GM19467 (cell line): ENCODE results near the gene KRT39.

Source experiments
- ATAC-seq: cut with Tn5 transposase; IDR thresholded peaks from one replicate; pipeline ENCODE4 v1.9.1; 2021; ENCODE audit warnings: mild to moderate bottlenecking, moderate library complexity; ENCODE audit not compliant: unreplicated experiment

The KRT39 gene

DNA sequence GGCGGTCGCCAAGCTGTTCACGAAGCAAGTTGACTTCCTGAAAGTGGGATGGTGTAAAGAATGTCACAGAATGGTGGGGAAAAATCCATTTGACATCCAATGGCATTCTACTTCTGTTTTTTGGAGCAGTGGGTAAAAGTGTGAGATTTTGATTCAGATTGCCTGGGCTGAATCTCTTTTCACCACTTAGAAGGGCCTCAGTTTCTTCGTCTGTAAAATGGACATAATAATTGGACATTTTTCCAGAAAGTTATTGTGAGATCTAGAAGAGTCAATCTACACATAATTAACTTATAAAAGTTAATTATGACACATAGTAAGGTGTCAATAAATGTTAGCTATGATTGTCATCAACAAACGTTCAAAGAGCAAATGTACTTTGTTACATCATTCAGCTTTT is 14.4 kb upstream of the KRT39 start:
- ATAC-seq = no peak

DNA sequence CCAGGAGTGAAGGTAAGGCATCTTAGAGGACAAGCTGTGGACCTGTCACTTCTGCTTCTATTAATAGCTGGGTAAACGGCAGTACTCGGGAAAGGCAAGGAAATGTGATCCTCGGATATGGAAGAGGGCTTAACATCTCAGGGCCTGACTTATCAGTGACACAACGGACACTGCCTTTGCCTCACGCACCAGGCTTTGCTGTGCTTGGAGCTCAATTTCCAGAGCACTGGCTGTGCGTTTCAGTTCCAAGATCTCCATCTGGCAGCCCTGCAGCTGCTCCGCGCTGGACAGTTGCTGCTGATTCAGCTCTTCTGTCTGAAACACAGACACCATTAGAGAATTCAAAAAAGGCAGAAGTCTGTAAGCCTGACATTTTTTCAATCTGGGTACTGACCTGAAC is 13.8 kb upstream of the KRT39 start:
- ATAC-seq = no peak

DNA sequence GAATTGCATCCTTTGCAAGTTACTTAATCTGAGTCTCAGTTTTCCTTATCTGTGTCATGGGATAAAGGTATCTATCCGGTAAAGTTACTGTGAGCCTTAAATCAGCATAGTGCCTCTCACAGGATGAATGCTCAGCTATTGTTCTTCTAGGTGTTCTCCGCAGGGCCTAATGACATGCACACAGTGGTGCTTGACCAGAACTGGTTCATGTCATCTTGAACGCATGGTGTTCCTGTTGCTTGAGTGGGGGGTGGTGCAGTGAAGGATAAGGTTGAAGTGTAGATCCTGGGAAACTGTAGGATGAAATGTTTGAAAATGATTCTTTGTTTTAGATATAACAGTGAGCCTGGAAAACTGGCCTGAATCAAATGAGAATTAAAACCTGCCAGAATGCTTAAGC is 13.4 kb upstream of the KRT39 start:
- ATAC-seq = no peak

DNA sequence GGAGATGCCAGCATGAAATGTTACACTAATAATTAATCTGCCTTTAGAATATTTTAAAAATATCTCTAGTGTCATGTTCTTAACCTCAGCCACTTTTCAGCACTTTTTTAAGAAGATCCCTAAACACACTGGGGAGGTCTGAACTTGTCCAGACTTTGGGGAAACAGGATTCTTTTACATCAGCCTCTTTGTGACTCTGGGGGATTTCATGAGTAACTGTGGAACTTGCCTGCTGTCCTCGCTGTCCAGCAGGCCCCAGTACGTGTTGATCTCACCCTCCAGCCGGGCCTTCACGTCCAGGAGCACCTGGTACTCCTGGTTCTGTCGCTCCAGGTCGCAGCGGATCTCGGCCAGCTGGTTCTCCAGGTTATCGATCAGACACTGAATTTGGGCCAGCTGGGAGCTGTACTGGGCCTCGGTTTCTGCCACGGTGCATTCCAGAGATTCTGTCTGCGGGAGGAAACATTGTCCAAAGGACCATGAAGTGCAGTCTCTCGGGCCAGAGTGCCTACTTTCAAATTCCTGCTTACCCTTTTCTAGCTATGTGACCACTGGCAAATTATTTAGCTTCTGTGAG is 11.9 kb upstream of the KRT39 start:
- no peak for ATAC-seq

DNA sequence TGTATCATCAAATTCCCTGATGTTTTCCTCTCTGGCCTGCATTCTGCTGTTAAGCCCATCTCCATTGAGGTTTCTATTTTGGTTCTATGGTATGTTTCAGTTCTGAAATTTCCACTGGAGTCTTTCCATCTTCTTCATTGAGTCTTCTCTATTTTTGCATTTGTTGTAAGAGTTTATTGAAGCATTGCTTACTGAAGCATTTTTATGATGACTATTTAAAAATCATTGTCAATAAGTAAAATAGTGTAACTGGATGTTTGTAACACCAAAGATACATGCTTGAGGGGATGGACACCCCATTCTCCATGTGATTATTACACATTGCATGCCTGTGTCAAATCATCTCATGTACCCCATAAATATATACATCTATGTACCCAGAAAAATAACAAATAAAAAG is 8.8 kb upstream of the KRT39 start:
- no peak for ATAC-seq

DNA sequence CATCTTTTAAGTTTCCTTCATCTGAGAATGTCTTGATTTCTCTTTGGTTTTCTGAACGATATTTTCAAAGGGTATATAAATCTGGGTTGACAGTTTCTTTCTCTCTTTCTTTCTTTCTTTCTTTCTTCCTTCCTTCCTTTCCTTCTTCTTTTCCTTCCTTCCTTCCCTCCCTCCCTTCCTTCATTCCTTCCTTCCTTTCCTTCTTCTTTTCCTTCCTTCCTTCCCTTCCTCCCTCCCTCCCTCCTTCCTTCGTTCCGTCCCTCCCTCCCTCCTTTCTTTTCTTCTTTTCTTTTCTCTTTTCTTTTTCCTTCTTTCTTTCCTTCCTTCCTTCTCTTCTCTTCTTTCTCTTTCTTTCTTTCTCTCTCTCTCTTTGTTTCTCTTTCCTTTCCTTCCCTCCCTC is 7.6 kb upstream of the KRT39 start:
- no peak for ATAC-seq

DNA sequence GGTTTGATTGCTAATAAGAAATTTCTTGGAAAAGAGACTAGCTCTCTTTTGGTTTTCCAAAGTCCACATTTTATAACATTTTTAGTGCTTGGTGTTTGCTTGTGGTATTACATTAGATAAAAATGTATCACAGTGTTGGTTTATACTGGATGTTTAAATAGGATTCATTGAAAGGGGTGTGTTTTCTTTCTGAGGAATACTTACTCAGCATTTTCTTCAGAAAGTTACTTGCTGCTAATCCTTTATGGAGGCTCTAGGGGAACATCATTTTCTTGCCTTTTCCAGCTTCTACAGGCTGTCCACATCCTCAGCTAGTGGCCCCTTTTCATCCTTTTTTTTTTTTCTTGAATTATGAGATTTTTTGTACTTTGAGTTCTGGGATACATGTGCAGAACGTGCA is 834 bp upstream of the KRT39 start:
- ATAC-seq = no peak

DNA sequence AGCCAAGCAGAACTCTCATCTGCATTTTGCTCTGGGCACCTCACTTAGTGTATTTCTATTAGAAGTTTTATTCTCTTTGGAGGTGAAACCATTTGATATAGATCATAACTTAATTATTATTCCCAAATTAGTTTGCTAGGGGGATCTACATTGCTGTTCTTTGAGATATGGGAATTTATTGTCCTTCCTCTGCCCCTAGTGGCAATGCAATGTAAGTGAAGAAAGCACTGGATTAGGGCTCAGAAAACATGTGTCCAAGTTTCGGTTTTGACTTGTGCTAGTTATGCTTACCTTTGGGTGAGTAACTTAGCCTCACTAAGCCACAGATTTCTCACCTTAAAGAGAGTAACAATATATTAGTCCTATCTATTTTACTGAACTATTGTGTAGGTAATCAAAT is 2.9 kb downstream of the KRT39 start:
- ATAC-seq = no peak

DNA sequence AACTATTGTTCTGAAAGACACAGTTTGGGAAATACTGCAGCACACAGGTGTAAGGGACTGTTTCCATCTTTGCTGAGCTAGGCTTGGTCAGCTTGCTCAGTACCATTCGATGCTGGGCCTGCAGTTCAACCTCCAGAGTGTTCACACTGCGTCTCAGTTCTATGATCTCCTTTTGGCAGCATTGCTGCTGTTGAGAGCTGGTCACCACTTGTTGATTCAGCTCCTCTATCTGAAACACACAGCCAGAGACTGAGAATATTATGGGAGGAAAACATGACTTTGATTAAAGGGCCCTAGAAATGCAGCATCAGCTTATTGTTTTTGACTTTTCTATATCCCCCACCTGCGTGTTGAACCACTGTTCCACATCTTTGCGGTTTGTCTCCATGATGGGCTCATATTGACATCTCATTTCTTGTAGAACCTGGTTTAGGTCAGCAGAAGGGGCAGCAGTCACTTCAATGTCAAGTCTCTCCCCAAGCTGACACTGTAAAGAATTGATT is 4.6 kb downstream of the KRT39 start:
- ATAC-seq = no peak

DNA sequence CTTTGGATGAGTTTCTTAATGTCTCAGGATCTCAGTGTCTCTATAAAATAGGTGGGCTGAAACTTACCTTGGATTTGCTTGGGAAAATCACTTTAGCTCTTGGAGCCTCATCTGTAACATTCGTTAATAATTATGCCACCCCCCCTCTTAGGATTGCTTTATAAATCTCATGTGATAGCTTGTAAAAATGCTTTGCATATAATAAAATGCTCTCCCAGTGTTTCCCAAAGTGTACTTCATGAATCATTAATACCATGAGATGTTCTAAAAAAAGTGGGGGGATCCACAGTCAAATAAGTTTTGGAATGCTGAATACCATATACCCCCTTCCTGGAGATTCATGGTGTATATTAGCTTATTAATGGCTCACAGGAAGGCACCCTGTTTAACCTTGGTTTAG is 5.2 kb downstream of the KRT39 start:
- no peak for ATAC-seq

DNA sequence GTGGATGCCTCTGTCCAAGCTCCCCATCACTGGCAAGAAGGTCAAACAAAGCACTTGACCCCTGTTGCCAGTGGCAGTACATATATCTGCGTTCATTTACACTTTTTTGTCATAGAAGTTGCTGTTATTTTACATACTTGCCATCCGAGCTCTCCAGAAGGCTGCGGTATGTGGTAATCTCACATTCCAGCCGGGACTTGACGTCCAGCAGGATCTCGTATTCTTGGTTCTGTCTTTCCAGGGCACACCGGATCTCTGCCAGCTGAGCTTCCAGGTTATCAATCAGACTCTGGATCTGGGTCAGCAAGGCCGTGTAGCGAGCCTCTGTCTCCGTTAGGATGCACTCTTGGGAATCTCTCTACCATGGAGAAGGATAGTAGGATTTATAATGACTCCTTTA is 6.6 kb downstream of the KRT39 start:
- no peak for ATAC-seq

DNA sequence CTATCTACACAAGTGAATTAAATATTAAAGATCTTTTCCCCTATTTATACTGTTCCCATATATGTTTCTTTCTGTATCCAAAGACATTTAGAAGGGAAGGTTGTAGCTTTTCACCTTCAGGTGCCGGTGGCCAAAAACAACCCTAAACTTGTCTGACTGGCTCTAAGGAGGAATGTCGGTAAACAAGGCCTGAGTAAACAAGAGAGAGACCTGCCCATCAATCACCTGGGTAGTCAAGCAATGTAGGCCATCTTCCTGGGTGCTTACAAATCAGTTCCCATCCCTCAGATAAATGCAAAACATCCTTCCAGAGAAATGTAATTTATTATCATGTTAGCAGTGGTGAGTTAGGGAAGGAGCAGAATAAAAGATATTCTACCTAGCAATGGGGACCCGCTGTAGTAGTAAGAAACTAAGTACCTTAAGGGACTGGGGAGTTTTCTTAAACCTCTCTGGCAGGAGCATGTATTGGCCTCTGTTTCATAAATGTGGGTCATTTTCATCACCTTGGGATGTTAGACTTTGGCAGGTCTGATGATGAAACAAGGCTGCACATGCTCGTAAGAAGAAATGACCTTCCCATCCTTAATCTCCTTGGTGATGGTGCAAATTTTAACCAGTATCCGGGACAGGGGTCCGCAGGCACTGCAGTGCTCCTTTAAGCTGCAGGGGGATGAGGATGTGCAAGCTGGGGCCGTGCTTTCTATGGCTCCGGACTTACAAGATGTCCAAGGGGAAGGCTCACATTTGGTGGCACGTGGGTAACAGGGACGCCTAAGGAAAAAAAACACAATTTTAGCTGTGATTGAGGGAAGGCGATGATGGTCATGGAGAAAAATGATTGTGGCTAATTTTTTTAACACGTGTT is 8.4 kb downstream of the KRT39 start:
- no peak for ATAC-seq

DNA sequence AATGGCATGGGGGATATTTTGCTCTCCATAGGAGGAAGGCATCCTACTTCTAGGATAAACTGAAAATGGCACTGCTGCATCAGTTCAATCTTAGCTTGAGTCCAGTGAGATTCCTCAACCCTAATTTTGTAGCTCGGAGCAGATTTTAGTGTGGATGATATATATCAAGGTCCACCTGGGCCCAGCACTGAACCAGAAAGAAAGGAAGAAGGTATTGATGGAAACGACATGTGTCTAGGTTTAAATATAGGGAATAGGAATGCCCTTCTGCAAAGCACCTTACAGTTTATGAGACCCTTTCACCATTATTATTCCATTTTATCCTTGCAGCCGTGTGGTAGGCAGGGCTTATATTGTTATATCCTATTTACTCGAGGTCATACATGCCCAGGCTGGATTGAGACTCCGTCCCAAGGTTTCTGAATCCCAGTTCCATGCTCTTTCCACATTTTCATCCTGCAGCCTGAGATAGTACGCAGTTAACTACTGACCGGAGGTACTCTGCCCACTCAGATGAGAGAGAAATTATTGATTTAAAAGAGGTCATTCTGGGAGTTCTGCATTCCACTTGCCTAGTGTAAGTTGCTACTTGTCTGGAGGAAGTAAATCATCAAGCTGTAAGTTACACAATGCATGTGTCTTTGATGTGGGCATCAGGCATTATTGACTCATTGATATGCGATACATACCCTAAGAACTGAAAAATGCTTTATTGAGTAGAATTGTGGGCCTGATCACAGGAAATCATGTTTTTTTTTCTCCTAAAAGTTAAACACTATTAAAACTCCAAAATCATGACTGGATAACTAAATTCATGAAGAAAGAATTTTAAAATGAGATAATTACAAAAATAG is 10.1 kb downstream of the KRT39 start:
- no peak for ATAC-seq

DNA sequence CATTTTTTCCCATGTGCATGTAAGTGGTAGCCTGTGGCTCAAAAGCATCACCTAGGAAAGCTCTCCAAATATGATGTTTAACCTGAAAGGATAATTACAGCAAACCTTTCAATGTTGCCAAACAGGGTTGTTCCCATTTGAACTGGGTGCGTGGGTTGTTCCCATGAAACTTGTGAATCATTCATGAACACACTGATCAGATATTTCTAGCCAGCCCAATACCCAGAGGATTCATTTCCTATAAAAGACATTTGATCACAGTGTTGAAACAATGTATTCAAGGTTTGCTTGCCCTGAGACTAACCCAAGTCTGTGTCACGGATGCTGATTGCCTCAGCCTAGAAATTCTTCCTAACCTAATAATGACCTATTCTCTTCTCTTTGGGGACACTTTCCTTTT is 12.9 kb downstream of the KRT39 start:
- ATAC-seq = no peak

DNA sequence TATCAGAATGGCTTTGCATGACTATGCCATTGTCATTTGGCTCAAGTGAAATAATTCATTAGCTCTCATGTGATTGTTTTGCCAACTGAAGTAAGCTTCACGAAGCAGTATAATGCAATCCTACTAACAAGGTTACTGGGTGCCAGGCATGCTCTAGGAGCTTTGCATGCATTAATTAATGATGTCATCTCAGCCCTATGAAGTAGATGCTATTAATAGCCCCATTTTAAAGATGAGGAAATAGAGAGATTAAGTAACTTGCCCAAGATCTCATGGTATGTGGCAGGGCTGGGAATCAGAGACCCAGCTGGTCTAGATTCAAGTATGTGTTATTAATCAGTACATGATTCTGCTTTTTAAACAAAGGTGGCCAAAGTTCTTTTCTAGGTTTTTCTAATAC is 14.1 kb downstream of the KRT39 start:
- ATAC-seq = no peak

DNA sequence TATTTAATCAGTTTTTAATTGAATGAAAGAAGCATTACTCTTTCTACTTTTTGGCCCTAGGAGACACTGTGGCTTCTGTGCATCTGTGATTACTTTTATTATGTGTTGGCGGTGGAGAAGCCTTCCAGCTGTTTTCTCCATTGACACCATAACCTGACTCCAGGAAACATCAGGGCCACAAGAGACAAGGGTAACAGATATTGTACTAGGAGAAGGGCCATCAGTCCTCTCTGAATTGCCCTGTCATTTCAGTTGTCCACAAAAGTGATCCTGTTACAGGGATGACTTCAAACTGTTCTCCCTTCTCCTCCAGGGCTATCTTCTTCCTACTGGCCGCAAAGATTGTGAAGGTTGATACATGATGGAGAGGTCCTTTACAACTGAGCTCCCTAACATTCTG is 14.6 kb downstream of the KRT39 start:
- ATAC-seq = no peak

DNA sequence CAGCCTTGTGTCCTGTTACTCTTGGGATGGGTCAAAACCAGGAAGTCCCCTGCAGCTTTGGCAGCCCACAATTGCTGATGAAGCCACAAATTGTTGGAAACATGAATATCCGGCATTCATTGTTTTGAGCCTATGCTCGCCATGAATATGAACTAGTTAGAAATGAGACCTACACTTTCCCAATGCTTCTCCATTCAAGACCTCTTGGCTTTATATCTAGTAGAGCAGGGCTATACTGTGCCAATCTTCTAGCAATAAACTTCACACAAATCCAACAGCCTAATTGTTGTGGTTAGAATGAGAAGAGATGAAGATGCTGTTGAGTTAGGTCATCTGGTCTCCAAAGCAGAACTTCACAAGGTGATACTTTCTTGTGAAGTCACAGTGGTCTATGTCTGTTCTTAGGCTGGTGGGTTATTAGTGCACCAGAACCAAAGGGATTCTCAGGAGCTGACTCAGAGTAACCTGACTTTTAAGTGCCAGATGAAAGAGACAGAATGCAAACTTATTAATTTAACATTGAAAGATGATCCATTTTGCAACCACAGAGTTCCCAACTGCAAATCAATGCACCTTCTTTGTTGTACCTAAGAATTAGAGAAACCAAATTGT is 15.6 kb downstream of the KRT39 start:
- ATAC-seq = no peak

DNA sequence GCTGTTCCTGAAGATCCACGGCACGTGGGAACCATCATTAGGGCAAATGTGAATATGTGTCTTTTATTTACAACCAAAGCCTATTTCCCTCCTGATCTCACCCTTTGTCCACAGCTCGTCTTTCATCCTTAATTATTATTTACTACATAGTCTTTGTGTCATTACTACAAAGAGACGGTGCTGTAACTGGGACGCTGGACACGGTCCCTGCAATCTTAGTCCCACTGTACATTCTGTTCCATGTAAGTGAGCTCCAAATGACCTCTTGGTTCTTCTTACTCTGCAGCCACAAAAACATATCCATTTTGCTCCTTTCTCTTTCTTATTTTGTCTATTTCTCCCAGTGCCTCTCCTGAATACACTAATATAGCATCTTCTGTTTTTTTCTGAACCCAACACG is 16.6 kb downstream of the KRT39 start:
- no peak for ATAC-seq

DNA sequence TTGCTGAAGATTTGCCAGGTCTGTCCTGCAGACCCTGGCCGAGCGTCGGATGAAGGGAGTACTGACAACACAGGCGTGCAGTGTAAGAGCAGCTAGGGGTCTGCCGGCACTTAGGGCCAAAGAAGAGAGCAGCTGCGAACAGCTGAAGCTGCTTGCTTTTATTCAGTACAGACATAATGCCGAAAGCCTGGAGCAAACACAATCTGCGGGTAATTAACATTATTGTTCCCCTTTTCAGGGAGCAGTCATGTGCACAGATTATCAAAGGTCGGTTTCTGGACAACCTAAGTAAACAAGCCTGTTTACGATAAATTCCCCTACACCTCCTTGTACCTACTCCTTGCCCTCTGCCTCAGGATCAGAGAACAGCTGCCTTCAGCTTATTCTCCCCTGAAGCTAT is 17.3 kb downstream of the KRT39 start:
- no peak for ATAC-seq

DNA sequence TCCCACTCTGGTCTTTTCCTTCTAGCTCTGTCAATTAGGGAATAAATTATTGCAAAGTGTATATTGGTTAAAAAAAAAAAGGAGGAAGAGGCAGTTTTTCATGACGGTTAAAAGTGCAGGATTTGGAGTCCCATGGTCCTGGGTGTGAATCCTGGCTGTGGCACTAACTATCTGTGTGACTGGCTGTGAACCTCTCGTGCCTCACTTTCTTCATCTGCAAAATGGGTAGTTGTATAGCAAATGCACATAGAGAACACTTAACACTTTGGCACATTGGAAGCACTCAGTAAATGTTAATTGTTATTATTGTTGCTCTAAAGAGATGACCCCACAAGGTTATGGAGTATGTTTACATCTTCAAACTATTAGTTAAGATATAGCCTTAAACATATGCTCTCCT is 18.8 kb downstream of the KRT39 start:
- no peak for ATAC-seq

DNA sequence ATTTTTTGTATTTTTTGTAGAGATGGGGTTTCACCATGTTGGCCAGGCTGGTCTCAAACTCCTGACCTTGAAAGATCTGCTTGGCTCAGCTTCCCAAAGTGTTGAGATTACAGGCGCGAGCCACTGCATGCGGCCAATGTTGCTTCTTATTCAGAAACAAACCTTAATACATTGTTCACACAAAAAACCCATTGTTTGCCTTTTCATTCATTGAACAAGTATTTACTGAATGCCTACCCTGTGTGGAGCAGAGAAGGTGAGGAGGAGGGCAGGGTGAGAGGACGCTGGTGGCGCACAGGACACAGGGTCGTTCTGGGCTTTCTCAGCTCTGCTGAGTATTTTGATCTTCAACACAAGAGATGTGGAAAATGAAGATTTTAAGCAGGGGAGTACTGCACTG is 21.3 kb downstream of the KRT39 start:
- no peak for ATAC-seq
